T-helper 17 cell (primary cell): Measurements from ENCODE around the gene P2RX6. TPM values are rescaled to one million over a fixed set of nuclear protein-coding genes. Genes with fewer than 3 reads are reported as not detected.

Source experiments
- ATAC-seq: fragments of 150-1000 bp; cut with Tn5 transposase; 2 replicates; pipeline ENCODE4 v1.10.0; 2021; ENCODE audit warnings: mild to moderate bottlenecking, moderate library complexity
- DNase-seq, 3 donors: peaks; one replicate each; pipeline versions ENCODE4 v3.0.0 to v3.0.0-alpha.2; 2020 to 2021
- H3K9me3 ChIP-seq: one replicate; pipeline ENCODE4 v1.7.0; 2013; ENCODE audit warnings: low read length, mild to moderate bottlenecking; ENCODE audit not compliant: control insufficient read depth, poor library complexity, severe bottlenecking
- H3K27ac Mint-ChIP-seq: one replicate; pipeline ENCODE4 v1.8.0; 2022; ENCODE audit warnings: mild to moderate bottlenecking, moderate library complexity, mixed read lengths
- H3K27me3 Mint-ChIP-seq: one replicate; pipeline ENCODE4 v1.8.0; 2022; ENCODE audit warnings: mixed read lengths
- H3K36me3 Mint-ChIP-seq: one replicate; pipeline ENCODE4 v1.8.0; 2022; ENCODE audit warnings: low read depth, mixed read lengths
- H3K4me1 Mint-ChIP-seq: one replicate; pipeline ENCODE4 v1.8.0; 2022; ENCODE audit warnings: mild to moderate bottlenecking, mixed read lengths
- H3K4me3 Mint-ChIP-seq: one replicate; pipeline ENCODE4 v1.8.0; 2022; ENCODE audit warnings: mild to moderate bottlenecking, moderate library complexity, mixed read lengths
- total RNA-seq, 4 donors: library from RNA in 2 of 4; stranded (reverse) in 2 of 4; gene quantifications; one replicate each; pipeline ENCODE4 v1.2.3 and lab custom pipeline; 2022 to 2026

P2RX6 gene
- total RNA-seq, 2 donors from 2014 or later: 0.39 to 1.0 TPM

DNA sequence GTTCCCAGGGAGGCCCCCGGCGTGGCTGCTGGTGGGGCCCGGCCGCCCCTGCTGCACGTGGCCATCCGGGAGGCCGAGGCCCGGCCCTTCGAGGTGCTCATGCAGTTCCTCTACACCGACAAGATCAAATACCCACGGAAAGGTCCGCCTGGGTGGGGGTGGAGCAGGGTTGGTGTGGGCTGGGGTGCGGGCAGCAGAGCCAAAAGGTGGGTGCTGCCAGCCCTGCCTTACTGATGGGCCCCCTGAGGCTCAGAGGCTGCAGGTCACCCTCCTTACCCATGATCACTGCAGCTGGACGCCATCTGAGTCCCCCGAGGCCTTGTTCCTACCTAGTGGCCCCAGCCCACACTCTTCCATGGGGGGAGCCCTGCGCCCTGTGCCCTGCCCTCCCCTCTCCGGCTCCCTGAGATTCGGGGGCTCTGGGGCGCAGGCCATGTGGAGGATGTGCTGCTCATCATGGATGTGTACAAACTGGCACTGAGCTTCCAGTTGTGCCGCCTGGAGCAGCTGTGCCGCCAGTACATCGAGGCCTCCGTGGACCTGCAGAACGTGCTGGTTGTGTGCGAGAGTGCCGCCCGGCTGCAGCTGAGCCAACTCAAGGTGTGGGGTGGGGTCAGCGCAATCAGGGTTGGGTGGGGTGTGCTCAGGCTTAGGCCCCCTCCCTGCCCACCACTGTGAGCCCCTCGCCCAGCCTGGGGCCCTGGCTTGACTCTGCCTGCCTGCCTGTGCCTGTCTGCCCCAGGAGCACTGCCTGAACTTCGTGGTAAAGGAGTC is 20.6 kb upstream of the P2RX6 start:
- H3K27ac Mint-ChIP-seq: no peak overlapping the region
- no peak for ATAC-seq
- no peaks in the 10 kb centered on the region for H3K9me3 ChIP-seq
- H3K4me1 Mint-ChIP-seq: peaks cover 5% of the 10 kb centered on the region
- no peak for DNase-seq
- H3K27me3 Mint-ChIP-seq: no peaks in the 10 kb centered on the region
- H3K4me3 Mint-ChIP-seq: no peak overlapping the region
- no peaks in the 10 kb centered on the region for H3K36me3 Mint-ChIP-seq

DNA sequence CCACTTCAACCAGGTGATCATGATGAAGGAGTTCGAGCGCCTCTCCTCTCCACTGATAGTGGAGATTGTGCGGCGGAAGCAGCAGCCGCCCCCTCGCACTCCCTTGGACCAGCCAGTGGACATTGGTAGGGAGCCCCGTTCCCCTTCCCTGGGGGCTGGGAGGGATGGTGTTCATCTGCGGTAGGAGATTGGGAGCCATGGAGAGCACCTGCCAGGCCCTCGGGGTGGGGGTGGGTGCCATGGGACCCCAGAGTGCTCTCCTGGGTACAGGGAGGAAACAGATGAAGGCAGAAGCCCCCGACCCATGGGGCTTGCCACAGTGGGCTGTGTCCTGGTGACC is 20.1 kb upstream of the P2RX6 start:
- no peaks in the 10 kb centered on the region for H3K9me3 ChIP-seq
- Mint-ChIP-seq H3K36me3 (no peaks in the 10 kb centered on the region), H3K4me3 (no peak overlapping the region), H3K27me3 (no peaks in the 10 kb centered on the region), H3K27ac (no peak overlapping the region), H3K4me1 (peaks cover 3% of the 10 kb centered on the region)
- ATAC-seq (no peak), DNase-seq (no peak)

DNA sequence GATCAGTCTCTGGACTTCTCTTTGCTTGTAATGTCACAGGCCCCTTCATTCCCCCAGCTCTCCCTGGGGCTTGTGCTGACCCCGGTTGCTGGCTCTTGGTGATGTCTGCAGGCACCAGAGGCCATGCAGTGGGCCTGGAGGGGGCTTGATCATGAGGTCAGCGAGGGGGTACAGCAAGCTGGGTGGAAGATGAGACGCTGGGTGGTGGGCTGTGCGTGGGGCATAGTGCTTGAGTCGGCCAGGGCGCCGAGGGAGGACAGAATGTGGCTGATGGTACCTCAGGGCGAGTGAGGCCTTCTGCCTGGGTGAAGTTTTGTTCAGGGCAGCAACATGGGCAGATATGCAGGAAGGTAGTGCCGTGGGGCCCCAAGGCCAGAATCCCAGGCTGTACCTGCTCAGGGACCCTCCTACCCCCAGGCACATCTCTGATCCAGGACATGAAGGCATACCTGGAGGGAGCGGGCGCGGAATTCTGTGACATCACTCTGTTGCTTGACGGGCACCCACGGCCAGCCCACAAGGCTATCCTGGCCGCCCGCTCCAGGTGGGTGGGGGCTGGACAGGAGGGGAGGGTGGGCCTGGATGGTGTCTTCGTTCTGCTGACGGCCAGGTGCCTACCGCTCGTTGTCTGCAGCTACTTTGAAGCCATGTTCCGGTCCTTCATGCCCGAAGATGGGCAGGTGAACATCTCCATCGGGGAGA is 19.5 kb upstream of the P2RX6 start:
- H3K9me3 ChIP-seq: no peaks in the 10 kb centered on the region
- no peaks in the 10 kb centered on the region for H3K27me3 Mint-ChIP-seq
- H3K36me3 Mint-ChIP-seq: no peaks in the 10 kb centered on the region
- H3K4me3 Mint-ChIP-seq: no peak overlapping the region
- no peak overlapping the region for H3K27ac Mint-ChIP-seq
- DNase-seq: no peak
- no peak for ATAC-seq
- H3K4me1 Mint-ChIP-seq: peaks cover 6% of the 10 kb centered on the region

DNA sequence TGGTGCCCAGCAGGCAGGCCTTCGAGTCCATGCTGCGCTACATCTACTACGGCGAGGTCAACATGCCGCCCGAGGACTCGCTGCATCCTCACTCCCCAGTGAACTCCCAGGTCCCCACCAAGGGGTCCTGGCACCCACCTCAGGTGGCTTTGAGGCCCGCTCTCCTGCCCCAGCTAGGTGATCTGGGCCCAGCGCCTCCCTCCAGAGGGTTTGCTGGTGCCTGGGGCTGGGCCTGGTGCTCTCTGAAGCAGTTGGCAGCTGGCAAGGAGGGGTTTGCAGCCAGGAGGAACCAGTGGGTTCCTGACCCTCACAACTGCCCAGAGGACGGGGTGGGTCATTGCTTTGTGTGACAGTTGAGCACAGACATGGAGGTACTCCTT is 18.9 kb upstream of the P2RX6 start:
- Mint-ChIP-seq H3K36me3 (no peaks in the 10 kb centered on the region), H3K4me1 (peaks cover 8% of the 10 kb centered on the region), H3K4me3 (no peak overlapping the region), H3K27ac (no peak overlapping the region), H3K27me3 (no peaks in the 10 kb centered on the region)
- ATAC-seq (no peak), DNase-seq (no peak)
- no peaks in the 10 kb centered on the region for H3K9me3 ChIP-seq

DNA sequence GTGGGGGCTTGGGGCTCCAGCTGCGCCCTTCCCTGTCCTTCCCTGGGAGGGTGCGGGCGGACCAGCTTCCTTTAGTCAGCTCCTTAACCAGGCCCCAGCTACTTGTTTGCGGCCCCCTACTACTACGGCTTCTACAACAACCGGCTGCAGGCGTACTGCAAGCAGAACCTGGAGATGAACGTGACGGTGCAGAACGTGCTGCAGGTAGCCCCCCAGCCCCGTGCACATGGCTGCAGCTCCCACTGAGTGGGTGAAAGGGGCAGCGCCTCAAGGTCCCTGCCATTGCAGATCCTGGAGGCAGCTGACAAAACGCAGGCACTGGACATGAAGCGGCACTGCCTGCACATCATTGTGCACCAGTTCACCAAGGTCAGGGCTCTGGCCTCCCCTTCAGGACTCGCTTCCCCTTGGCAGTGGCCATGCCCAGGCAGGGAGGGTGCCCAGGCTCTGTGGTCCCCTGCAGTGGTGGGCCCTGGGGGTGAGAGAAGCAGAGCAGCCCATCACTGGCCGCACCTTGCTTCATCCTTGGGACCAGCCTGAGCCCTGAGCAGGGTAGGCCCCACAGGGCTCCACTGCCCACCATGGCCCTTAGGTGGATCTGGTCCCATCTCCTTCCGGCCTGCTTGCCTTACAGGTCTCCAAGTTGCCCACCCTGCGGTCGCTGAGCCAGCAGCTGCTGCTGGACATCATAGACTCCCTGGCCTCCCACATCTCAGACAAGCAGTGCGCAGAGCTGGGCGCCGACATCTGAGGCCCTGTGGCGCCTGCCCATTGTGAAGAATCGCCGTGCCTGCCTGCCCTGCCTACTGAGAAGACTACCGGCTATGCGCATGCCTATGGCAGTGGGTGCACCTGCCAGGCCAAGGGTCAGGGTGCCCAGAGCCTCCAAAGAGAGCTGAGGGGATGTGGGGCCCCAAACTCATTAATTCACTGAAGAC is 18.1 kb upstream of the P2RX6 start:
- H3K4me1 Mint-ChIP-seq: peaks cover 14% of the 10 kb centered on the region
- no peaks in the 10 kb centered on the region for H3K36me3 Mint-ChIP-seq
- H3K27me3 Mint-ChIP-seq: no peaks in the 10 kb centered on the region
- no peaks in the 10 kb centered on the region for H3K9me3 ChIP-seq
- no peak overlapping the region for H3K27ac Mint-ChIP-seq
- DNase-seq (no peak), ATAC-seq (no peak)
- no peak overlapping the region for H3K4me3 Mint-ChIP-seq

DNA sequence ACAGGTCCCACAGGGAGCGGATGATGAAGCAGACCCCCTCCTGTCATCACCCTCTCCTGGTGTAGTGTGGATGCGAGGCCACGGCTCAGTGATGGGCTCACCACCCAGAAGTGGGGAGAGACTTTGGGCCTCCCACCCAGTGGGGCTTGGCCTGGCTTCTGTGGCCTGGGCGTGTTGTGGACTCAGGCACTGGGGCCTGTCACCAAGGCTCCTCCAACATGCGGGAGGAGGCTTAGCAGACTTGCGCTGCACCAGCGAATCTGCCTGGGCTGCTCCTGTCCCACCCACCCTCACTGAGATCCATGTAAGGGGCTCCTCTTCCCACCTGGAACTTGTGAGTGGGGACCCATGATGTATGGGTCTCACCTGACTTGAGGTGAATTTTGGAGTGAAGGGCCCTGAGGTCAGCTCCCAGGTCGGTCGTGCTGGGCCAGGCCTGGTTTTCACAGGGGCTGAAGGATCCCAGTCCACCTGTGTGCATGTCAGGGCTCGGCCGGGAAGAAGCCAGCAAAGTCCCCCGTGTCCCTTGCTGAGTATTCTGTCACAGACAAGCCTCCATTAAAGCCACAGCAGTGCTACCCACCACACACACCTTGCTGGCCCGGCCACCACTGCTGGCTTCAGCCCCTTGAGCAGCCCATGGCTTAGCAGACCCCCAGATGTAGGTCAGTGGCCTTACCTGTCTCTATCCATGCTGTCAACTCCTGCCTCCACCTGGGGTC is 17.3 kb upstream of the P2RX6 start:
- peak overlapping the region; percentile 71 for H3K4me3 Mint-ChIP-seq
- ATAC-seq: no peak
- H3K9me3 ChIP-seq: no peaks in the 10 kb centered on the region
- H3K4me1 Mint-ChIP-seq: peaks cover 18% of the 10 kb centered on the region
- no peak for DNase-seq
- no peaks in the 10 kb centered on the region for H3K27me3 Mint-ChIP-seq
- H3K36me3 Mint-ChIP-seq: no peaks in the 10 kb centered on the region
- peak overlapping the region; percentile 81 for H3K27ac Mint-ChIP-seq

DNA sequence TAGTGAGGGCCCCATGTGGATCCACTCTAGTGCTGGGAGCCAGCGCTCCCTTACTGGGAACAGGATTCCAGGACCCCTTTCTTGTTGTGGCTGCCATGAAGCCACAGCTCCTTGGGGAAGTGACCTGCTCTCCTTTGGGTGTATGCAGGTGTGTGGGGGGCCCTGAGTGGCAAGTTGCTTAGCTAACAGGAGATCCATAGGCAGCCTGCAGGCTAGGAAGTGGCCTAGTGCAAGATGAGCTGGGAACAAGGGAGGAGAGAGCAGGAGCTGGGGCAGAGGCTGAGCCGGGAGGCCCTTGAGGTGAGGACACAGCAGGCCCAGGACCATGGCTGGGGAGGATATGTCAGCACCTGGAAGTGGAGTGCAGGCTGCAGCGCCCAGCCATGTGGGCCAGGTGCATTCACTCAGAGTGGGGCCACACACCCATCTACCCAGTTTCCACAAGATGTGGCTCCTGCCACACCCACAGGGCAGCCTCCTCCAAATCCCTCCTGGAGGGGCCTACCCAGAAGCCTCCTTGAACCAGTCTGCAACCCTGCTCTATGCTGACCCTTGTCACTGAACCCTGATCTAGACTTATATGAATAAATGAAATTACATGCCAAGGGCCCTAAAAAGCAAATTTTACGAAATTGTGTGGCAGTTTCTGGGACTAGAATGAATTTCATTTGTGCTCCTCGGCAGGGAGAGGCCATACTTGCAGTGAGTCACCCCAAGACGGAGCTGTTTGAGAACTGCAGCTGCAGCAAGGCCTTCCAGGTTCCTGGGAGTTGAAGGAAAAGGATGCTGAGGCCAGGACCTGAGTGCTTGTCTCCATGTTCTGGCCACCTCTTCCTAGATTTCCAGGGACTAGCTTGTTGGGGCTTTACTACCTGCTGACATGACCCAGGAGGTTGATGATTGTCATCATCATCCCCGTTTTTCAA is 16.3 kb upstream of the P2RX6 start:
- no peak for DNase-seq
- peak overlapping the region; percentile 71 for H3K4me3 Mint-ChIP-seq
- no peaks in the 10 kb centered on the region for H3K36me3 Mint-ChIP-seq
- H3K4me1 Mint-ChIP-seq: peaks cover 24% of the 10 kb centered on the region
- ATAC-seq: no peak
- H3K27me3 Mint-ChIP-seq: no peaks in the 10 kb centered on the region
- H3K9me3 ChIP-seq: no peaks in the 10 kb centered on the region
- H3K27ac Mint-ChIP-seq: peak overlapping the region; percentile 81

DNA sequence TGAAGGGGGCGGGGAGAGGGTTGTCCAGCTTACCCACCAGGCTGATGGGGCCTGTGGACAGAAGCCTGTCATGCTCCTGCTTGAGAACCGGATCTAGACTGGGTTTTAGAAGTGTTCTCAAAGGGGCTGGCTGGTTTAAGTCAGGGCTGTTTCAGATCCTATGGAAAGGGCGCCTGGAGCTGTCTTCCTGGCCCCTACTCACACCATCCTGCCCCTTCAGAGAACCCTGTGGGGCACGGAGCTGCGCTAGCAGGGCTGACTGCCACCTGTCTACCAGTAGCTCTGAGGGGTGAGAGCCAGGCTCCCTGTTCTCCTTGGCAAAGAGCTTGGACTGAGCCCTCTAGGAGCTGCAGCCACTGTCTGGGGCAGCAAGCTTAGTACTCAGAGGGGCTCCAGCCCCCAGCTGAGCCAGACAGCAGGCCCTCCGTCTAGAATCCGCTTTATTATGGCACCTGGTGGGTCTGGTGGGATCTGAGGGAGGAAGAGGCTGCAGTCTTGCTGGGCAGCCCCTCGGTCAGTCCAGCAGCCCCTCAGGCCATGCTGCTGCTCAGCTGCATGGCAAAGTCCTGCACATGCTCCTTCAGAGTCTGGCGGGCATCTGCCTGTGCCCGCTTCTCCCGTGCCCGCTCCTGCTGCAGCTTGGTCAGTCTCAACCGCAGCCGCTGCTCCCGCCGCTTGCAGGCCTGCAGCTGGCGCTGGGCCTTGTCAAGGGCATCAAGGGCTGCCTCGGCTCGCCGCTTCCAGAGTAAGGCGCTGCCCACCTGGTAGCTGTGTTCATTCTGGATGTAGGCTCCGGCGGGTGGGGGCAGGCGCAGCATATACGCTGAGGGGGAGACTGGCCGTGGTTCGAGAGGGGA is 15.4 kb upstream of the P2RX6 start:
- H3K4me3 Mint-ChIP-seq: peak overlapping the region; percentile 93
- DNase-seq (no peak), ATAC-seq (no peak)
- H3K27me3 Mint-ChIP-seq: no peaks in the 10 kb centered on the region
- H3K9me3 ChIP-seq: no peaks in the 10 kb centered on the region
- no peaks in the 10 kb centered on the region for H3K36me3 Mint-ChIP-seq
- peaks cover 24% of the 10 kb centered on the region for H3K4me1 Mint-ChIP-seq
- H3K27ac Mint-ChIP-seq: peak overlapping the region; percentile 97

DNA sequence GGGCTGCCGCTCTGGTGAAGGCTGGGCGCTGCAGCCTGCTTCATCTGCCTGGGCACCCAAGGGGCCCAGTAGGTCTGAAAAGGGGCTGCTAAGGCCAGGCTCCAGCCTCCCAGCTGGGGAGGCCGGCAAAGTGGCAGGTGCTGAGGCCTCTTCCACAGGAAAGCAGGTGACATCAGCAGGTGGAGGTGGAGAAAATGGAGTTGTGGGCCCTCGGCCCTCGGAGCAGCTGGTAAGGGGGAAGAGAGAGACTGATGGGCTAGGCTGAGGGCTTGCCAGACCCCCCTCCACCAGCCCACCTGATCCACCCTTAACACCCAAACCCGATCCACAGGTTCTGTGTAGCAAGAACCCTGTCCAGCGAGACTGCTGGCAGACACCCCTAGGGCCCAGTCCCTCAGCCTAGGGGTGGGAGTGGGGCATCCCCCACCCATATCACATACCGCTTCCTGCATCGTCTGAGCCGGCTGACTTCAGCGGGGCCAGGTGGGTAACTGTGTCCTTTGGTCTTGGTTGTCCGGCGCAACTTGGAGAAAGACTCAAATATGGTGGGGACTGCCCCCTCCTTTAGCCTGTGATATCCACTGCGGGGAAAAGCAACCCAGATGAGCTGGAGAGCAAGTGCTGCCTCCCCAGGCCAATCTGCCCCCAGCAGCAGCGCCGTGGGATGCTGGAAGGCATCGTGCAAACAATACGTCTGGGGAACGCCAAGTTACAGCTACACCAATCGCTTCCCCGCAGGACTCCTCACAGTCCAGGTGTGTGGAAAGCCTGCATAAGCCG is 14.6 kb upstream of the P2RX6 start:
- no peaks in the 10 kb centered on the region for H3K27me3 Mint-ChIP-seq
- DNase-seq (no peak), ATAC-seq (no peak)
- H3K4me3 Mint-ChIP-seq: peak overlapping the region; percentile 93
- H3K36me3 Mint-ChIP-seq: no peaks in the 10 kb centered on the region
- H3K9me3 ChIP-seq: no peaks in the 10 kb centered on the region
- peaks cover 24% of the 10 kb centered on the region for H3K4me1 Mint-ChIP-seq
- peak overlapping the region; percentile 97 for H3K27ac Mint-ChIP-seq

DNA sequence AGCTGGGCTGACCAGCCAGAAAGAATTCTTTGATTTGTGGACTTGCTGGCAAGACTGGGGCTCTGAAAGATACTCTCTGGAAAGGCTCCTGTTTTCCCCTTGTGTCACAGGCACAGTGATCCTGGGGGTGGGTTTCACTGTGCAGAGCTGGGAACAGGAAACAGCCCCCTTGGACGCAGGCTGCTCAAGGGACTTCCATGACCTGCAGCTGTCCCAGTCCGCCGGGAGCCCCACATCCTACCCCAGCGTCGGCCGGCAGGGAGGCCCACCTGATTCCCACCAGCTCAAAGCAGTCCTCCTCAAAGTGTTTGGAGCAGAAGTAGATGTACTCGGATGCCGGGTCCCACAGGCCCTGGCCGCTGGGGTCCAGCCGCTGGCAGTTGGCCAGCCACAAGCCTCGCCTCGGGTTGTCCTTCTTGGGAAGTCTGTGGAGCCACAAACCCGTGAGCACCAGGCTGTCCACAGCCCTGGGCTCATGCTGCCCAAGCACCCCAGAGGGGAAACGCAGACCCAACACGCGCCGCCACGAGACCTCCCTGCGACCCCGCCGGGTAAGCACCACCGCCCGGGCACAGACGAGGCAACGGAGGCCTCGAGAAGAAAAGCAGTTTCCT is 13.9 kb upstream of the P2RX6 start:
- H3K9me3 ChIP-seq: no peaks in the 10 kb centered on the region
- ATAC-seq: no peak
- Mint-ChIP-seq H3K27me3 (no peaks in the 10 kb centered on the region), H3K27ac (peak overlapping the region; percentile 97), H3K4me1 (peaks cover 24% of the 10 kb centered on the region), H3K36me3 (no peaks in the 10 kb centered on the region), H3K4me3 (peak overlapping the region; percentile 93)
- DNase-seq: no peak
